Esophagus muscularis mucosa (tissue), 4 donors: ENCODE results near the gene GBP4. TPM values are rescaled to one million over a fixed set of nuclear protein-coding genes. Genes with fewer than 3 reads are reported as not detected.

Experiments
- DNase-seq: peaks from one replicate; pipeline ENCODE4 v3.0.0-alpha.2; 2017; ENCODE audit errors: extremely low spot score
- H3K27ac ChIP-seq, 4 donors: fragments of 200-600 bp; sonication (generic); replicated peaks in 1 of 4; 1 replicate in 3 of 4; 2 replicates in 1 of 4; pipeline ENCODE4 v1.5.1; 2016 to 2019; ENCODE audit warnings: mild to moderate bottlenecking in 1 of 4
- H3K27me3 ChIP-seq, 4 donors: fragments of 200-600 bp; sonication (generic); one replicate each; pipeline versions ENCODE4 v1.5.1 to v1.6.0; 2016 to 2019
- H3K36me3 ChIP-seq, 4 donors: fragments of 200-600 bp; sonication (generic); one replicate each; pipeline ENCODE4 v1.5.1; 2016 to 2019
- H3K4me1 ChIP-seq, 4 donors: fragments of 200-600 bp; sonication (generic); one replicate each; pipeline ENCODE4 v1.5.1; 2016 to 2019
- H3K4me3 ChIP-seq, 4 donors: fragments of 200-600 bp; sonication (generic); 1 replicate in 2 of 4; 2 replicates in 2 of 4; pipeline ENCODE4 v1.5.1; 2016 to 2019; ENCODE audit warnings: mild to moderate bottlenecking in 4 of 4, moderate library complexity in 1 of 4
- H3K9me3 ChIP-seq, 4 donors: fragments of 200-600 bp; sonication (generic); 1 replicate in 3 of 4; 2 replicates in 1 of 4; pipeline ENCODE4 v1.5.1; 2016 to 2019
- CTCF ChIP-seq, 3 experiments: fragments of 200-600 bp in 2 of 3; fragments of 450-650 bp in 1 of 3; sonication (generic) in 2 of 3; IDR thresholded peaks; one replicate each; pipeline ENCODE4 v1.5.1; 2017 to 2019; ENCODE audit warnings: antibody characterized with exemption in 3 of 3, mild to moderate bottlenecking in 2 of 3, moderate library complexity in 1 of 3
- EP300 ChIP-seq: sonication (generic); formaldehyde crosslinking; IDR thresholded peaks from one replicate; pipeline ENCODE4 v1.6.1; 2017; ENCODE audit warnings: antibody characterized with exemption
- POLR2A ChIP-seq: fragments of 450-650 bp; IDR thresholded peaks from one replicate; pipeline ENCODE4 v1.6.1; 2017; ENCODE audit warnings: antibody characterized with exemption, moderate library complexity, mild to moderate bottlenecking, low read depth
- POLR2AphosphoS5 ChIP-seq, 2 donors: sonication (generic); formaldehyde crosslinking; IDR thresholded peaks; one replicate each; pipeline ENCODE4 v1.6.1; 2017; ENCODE audit warnings: antibody characterized with exemption in 2 of 2
- WGBS: methylation state at CpG from one replicate; pipeline ENCODE4 v1.1.5; 2018; 5-methylcytosine and 5-hydroxymethylcytosine counted together
- intact Hi-C: fragments of 100-400 bp; cut with DNase I; formaldehyde crosslinking; loops from one replicate; pipeline ENCODE4 v1.15.1; 2023
- total RNA-seq, 4 donors: library from RNA; depleted of rRNA; stranded (reverse); fragments of >200 nt; gene quantifications; one replicate each; pipeline versions ENCODE4 v1.1.0 to v1.2.1, GENCODE V29; 2016

Gene GBP4
- total RNA-seq, 4 donors from 2014 or later: 4.1 to 9.6 (median 5.0) TPM

GRCh38 chr1:89149229-89149628 lies 49.5 kb downstream of the GBP4 start:
- no peak for DNase-seq
- H3K36me3 ChIP-seq: no peaks in the 10 kb centered on the region
- TF ChIP-seq POLR2AphosphoS5 (IDR thresholded peaks at IDR 0.05): no peak
- TF ChIP-seq EP300: no peak
- no peak for TF ChIP-seq POLR2A
- TF ChIP-seq CTCF (IDR thresholded peaks at IDR 0.05): peak; percentile 24 to 48 (median 39)
- H3K27me3 ChIP-seq: no peaks in the 10 kb centered on the region
- H3K27ac ChIP-seq: no peak overlapping the region
- no peaks in the 10 kb centered on the region for H3K9me3 ChIP-seq
- H3K4me1 ChIP-seq: no peaks in the 10 kb centered on the region
- H3K4me3 ChIP-seq: no peak overlapping the region
- intact Hi-C loops: no loop called here
- 40% methylated on average over 3 of the region's 3 CpGs for WGBS

- Histone ChIP-seq H3K27me3 (no peaks in the 10 kb centered on the region), H3K36me3 (no peaks in the 10 kb centered on the region), H3K27ac (no peak overlapping the region), H3K4me1 (no peaks in the 10 kb centered on the region), H3K4me3 (no peak overlapping the region), H3K9me3 (no peaks in the 10 kb centered on the region)
- intact Hi-C loops: no loop called here
- no peak for TF ChIP-seq POLR2A
- no peak for TF ChIP-seq POLR2AphosphoS5 (IDR thresholded peaks at IDR 0.05)
- TF ChIP-seq CTCF (IDR thresholded peaks at IDR 0.05): no peak
- TF ChIP-seq EP300: no peak
- 77% methylated on average over 3 of the region's 3 CpGs for WGBS
- DNase-seq: no peak
These were observed 50.8 kb downstream of the GBP4 start for GRCh38 chr1:89147678-89148658.

- DNase-seq: no peak
- H3K36me3 ChIP-seq: no peaks in the 10 kb centered on the region
- H3K27me3 ChIP-seq: no peaks in the 10 kb centered on the region
- H3K4me1 ChIP-seq: no peaks in the 10 kb centered on the region
- no peak overlapping the region for H3K27ac ChIP-seq
- intact Hi-C loops: no loop called here
- H3K4me3 ChIP-seq: no peak overlapping the region
- TF ChIP-seq POLR2AphosphoS5 (IDR thresholded peaks at IDR 0.05) (no peak), CTCF (IDR thresholded peaks at IDR 0.05) (no peak)
- H3K9me3 ChIP-seq: no peaks in the 10 kb centered on the region
- WGBS: 90% methylated on average over 3 of the region's 3 CpGs
These were observed 52.0 kb downstream of the GBP4 start for GRCh38 chr1:89146721-89147120.

- Histone ChIP-seq H3K27me3 (no peaks in the 10 kb centered on the region), H3K4me1 (no peaks in the 10 kb centered on the region), H3K36me3 (no peaks in the 10 kb centered on the region), H3K27ac (no peak overlapping the region), H3K9me3 (no peaks in the 10 kb centered on the region), H3K4me3 (no peak overlapping the region)
- intact Hi-C loops: no loop called here
- TF ChIP-seq EP300 (no peak), POLR2A (no peak), CTCF (IDR thresholded peaks at IDR 0.05) (no peak), POLR2AphosphoS5 (IDR thresholded peaks at IDR 0.05) (no peak)
- WGBS: 75% methylated on average over 2 of the region's 2 CpGs
- DNase-seq: no peak
These were observed 55.3 kb downstream of the GBP4 start for GRCh38 chr1:89143484-89143883.
